Natural killer cell treated with Interleukin-12 subunit alpha and Interleukin-12 subunit beta and Interleukin-15 and Interleukin-18, amount 100 ng/mL, for 72 hours (primary cell): ENCODE data around the gene SETD7. TPM values are rescaled to one million over a fixed set of nuclear protein-coding genes. Genes with fewer than 3 reads are reported as not detected.
"Not testable (repeated sequence)": the region's sequence is repeated elsewhere in the genome, so short reads cannot be mapped to it uniquely, and the experiment has no call there.

Source experiments
- ATAC-seq, 2 donors: fragments of 150-1000 bp; cut with Tn5 transposase in 1 of 2; sonication (Bioruptor Pico), chemical (Tn5 transposase) in 1 of 2; 2 replicates each; pipeline ENCODE4 v1.10.0; 2021
- DNase-seq: peaks from one replicate; pipeline ENCODE4 v3.0.0; 2022; ENCODE audit warnings: low spot score
- H3K27ac Mint-ChIP-seq, 2 donors: 1 replicate in 1 of 2; 2 replicates in 1 of 2; pipeline ENCODE4 v1.8.0; 2022; ENCODE audit warnings: mixed read lengths in 2 of 2, mild to moderate bottlenecking in 1 of 2, moderate library complexity in 1 of 2
- H3K27me3 Mint-ChIP-seq, 2 donors: 1 replicate in 1 of 2; 2 replicates in 1 of 2; pipeline ENCODE4 v1.8.0; 2022; ENCODE audit warnings: mixed read lengths in 2 of 2
- H3K36me3 Mint-ChIP-seq: one replicate; pipeline ENCODE4 v1.8.0; 2022; ENCODE audit warnings: mixed read lengths
- H3K4me1 Mint-ChIP-seq, 2 donors: 1 replicate in 1 of 2; 2 replicates in 1 of 2; pipeline ENCODE4 v1.8.0; 2022; ENCODE audit warnings: low read depth in 2 of 2, mixed read lengths in 2 of 2, mild to moderate bottlenecking in 1 of 2
- H3K4me3 Mint-ChIP-seq: one replicate; pipeline ENCODE4 v1.8.0; 2022; ENCODE audit warnings: mixed read lengths
- H3K9me3 Mint-ChIP-seq: 2 replicates; pipeline ENCODE4 v1.8.0; 2022; ENCODE audit warnings: mixed read lengths
- total RNA-seq, 2 donors: library from RNA; stranded (reverse); gene quantifications; one replicate each; pipeline ENCODE4 v1.2.3, GENCODE V29; 2022

The SETD7 gene
- total RNA-seq, 2 donors from 2014 or later = 5.7 to 10.1 TPM

- Mint-ChIP-seq H3K27ac (peak overlapping the region in 1 of 2 donors; percentile 31), H3K4me1 (peaks cover 20 to 31% of the 10 kb centered on the region in 2 donors), H3K4me3 (no peak overlapping the region), H3K9me3 (peaks cover 4% of the 10 kb centered on the region), H3K36me3 (peaks cover 28% of the 10 kb centered on the region), H3K27me3 (no peaks in the 10 kb centered on the region)
- DNase-seq (no peak), ATAC-seq (no peak)
Observed at GRCh38 chr4:139470295-139470694, 85.7 kb downstream of the SETD7 start.

- peaks cover 4% of the 10 kb centered on the region for H3K9me3 Mint-ChIP-seq
- H3K36me3 Mint-ChIP-seq = peaks cover 28% of the 10 kb centered on the region
- no peak overlapping the region for H3K4me3 Mint-ChIP-seq
- H3K27me3 Mint-ChIP-seq = no peaks in the 10 kb centered on the region
- peaks cover 23 to 35% of the 10 kb centered on the region in 2 donors for H3K4me1 Mint-ChIP-seq
- H3K27ac Mint-ChIP-seq = peak overlapping the region in 1 of 2 donors; percentile 31
- DNase-seq (no peak), ATAC-seq (peak in 1 of 2 donors; percentile 45)
Observed at GRCh38 chr4:139469869-139470268, 86.2 kb downstream of the SETD7 start.

DNA sequence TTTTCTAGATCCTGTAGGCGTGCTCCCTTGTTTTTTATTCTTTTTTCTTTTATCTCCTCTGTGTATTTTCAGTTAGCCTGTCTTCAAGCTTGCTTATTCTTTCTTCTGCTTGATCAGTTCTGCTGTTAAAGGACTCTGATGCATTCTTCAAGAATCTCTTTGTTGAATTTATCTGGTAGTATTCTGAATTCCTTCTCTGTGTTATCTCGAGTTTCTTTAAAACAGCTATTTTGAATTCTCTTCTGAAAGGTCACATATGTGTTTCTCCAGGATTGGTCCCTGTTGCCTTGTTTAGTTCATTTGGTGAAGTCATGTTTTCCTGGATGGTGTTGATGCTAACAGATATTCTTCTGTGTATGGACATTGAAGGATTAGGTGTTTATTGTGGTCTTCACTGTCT, 86.8 kb downstream of the SETD7 start:
- no peak overlapping the region for H3K4me3 Mint-ChIP-seq
- peaks cover 4% of the 10 kb centered on the region for H3K9me3 Mint-ChIP-seq
- peaks cover 28% of the 10 kb centered on the region for H3K36me3 Mint-ChIP-seq
- H3K4me1 Mint-ChIP-seq = peaks cover 28 to 37% of the 10 kb centered on the region in 2 donors
- H3K27me3 Mint-ChIP-seq = no peaks in the 10 kb centered on the region
- DNase-seq = no peak
- no peak for ATAC-seq
- H3K27ac Mint-ChIP-seq = no peak overlapping the region

GRCh38 chr4:139468756-139469155, 87.3 kb downstream of the SETD7 start:
- H3K36me3 Mint-ChIP-seq = peaks cover 28% of the 10 kb centered on the region
- not testable (repeated sequence) for H3K27ac Mint-ChIP-seq, ATAC-seq, H3K27me3 Mint-ChIP-seq, H3K9me3 Mint-ChIP-seq, DNase-seq, H3K4me3 Mint-ChIP-seq
- peaks cover 28 to 41% of the 10 kb centered on the region in 2 donors for H3K4me1 Mint-ChIP-seq

- Mint-ChIP-seq H3K27me3 (no peaks in the 10 kb centered on the region), H3K4me3 (no peak overlapping the region), H3K4me1 (peaks cover 25 to 36% of the 10 kb centered on the region in 2 donors), H3K9me3 (peaks cover 4% of the 10 kb centered on the region), H3K36me3 (peaks cover 15% of the 10 kb centered on the region), H3K27ac (no peak overlapping the region)
- DNase-seq (no peak), ATAC-seq (no peak)
Observed at GRCh38 chr4:139465922-139466321, 90.1 kb downstream of the SETD7 start.

GRCh38 chr4:139464512-139464911, 91.5 kb downstream of the SETD7 start:
- not testable (repeated sequence) for DNase-seq, H3K9me3 Mint-ChIP-seq, ATAC-seq, H3K27ac Mint-ChIP-seq, H3K27me3 Mint-ChIP-seq, H3K4me3 Mint-ChIP-seq
- Mint-ChIP-seq H3K4me1 (peaks cover 24 to 35% of the 10 kb centered on the region in 2 donors), H3K36me3 (peaks cover 12% of the 10 kb centered on the region)

DNA sequence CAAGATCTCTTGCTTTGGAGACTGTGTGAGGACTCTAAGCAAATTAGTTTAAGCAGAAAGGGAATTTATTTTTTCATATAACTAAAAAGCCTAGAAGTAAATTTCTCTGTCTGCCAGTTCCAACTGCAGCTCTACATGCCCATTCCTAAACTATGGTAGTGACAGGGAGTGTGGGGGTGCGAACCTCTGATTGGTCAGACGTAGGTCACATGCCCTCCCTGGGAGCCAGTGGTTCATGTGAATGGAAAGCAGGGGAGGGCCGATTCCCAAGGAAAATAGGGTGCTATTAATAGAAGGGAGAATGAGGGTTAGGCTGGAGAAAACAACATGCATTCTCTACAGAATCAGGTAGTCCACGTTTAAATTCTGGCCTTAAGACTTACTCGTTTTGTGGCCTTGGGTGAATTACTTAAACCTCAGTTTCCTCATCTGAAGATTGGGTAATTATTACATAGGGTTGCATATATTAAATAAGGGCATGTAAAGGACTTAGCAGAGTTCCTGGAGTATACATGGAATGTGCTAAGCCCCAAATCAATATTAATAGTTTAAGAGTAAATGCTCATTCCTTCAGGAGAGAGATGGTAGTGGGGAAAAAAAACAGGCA, 94.9 kb downstream of the SETD7 start:
- no peak overlapping the region for H3K4me3 Mint-ChIP-seq
- ATAC-seq = no peak
- H3K4me1 Mint-ChIP-seq = peaks cover 38 to 55% of the 10 kb centered on the region in 2 donors

GRCh38 chr4:139460565-139460964, 95.5 kb downstream of the SETD7 start:
- Mint-ChIP-seq H3K27me3 (no peaks in the 10 kb centered on the region), H3K9me3 (no peaks in the 10 kb centered on the region), H3K27ac (no peak overlapping the region), H3K4me1 (peaks cover 42 to 60% of the 10 kb centered on the region in 2 donors), H3K36me3 (no peaks in the 10 kb centered on the region), H3K4me3 (no peak overlapping the region)
- DNase-seq (no peak), ATAC-seq (no peak)

More for the DNA sequence above, 94.9 kb downstream of the SETD7 start:
- Mint-ChIP-seq H3K27ac (no peak overlapping the region), H3K36me3 (no peaks in the 10 kb centered on the region), H3K27me3 (no peaks in the 10 kb centered on the region), H3K9me3 (no peaks in the 10 kb centered on the region)
- DNase-seq = no peak

DNA sequence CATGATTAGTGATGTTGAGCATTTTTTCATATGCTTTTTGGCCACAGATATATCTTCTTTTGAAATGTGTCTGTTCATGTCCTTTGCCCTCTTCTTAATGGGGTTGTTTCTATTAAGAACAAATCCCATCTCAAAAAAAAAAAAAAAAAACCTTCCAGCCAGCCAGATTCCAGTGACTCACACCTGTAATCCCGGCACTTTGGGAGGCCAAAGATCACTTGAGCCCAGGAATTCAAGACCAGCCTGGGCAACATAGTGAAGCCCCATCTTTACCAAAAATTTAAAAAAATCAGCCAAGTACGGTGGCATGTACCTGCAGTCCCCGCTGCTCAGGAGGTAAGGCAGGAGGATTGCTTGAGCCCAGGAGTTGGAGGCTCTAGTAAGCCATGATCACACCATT, 97.0 kb downstream of the SETD7 start:
- Mint-ChIP-seq H3K4me3 (no peak overlapping the region), H3K4me1 (peaks cover 50 to 66% of the 10 kb centered on the region in 2 donors), H3K27ac (no peak overlapping the region), H3K9me3 (no peaks in the 10 kb centered on the region), H3K36me3 (no peaks in the 10 kb centered on the region), H3K27me3 (no peaks in the 10 kb centered on the region)
- ATAC-seq (no peak), DNase-seq (no peak)

GRCh38 chr4:139458543-139458942, 97.5 kb downstream of the SETD7 start:
- H3K4me3 Mint-ChIP-seq = no peak overlapping the region
- no peaks in the 10 kb centered on the region for H3K27me3 Mint-ChIP-seq
- no peak overlapping the region for H3K27ac Mint-ChIP-seq
- ATAC-seq (no peak), DNase-seq (no peak)
- peaks cover 49 to 64% of the 10 kb centered on the region in 2 donors for H3K4me1 Mint-ChIP-seq
- no peaks in the 10 kb centered on the region for H3K36me3 Mint-ChIP-seq
- no peaks in the 10 kb centered on the region for H3K9me3 Mint-ChIP-seq

- H3K36me3 Mint-ChIP-seq = no peaks in the 10 kb centered on the region
- peaks cover 52 to 75% of the 10 kb centered on the region in 2 donors for H3K4me1 Mint-ChIP-seq
- no peak overlapping the region for H3K4me3 Mint-ChIP-seq
- ATAC-seq = no peak
- H3K9me3 Mint-ChIP-seq = no peaks in the 10 kb centered on the region
- no peak for DNase-seq
- no peaks in the 10 kb centered on the region for H3K27me3 Mint-ChIP-seq
- H3K27ac Mint-ChIP-seq = no peak overlapping the region
Observed at GRCh38 chr4:139457318-139457717, 98.7 kb downstream of the SETD7 start.

GRCh38 chr4:139455126-139455538, 100.9 kb downstream of the SETD7 start:
- no peaks in the 10 kb centered on the region for H3K27me3 Mint-ChIP-seq
- ATAC-seq (no peak), DNase-seq (no peak)
- H3K4me3 Mint-ChIP-seq = peak overlapping the region; percentile 98
- H3K27ac Mint-ChIP-seq = peak overlapping the region; percentile 94 to 97
- no peaks in the 10 kb centered on the region for H3K36me3 Mint-ChIP-seq
- H3K4me1 Mint-ChIP-seq = peaks cover 47 to 75% of the 10 kb centered on the region in 2 donors
- H3K9me3 Mint-ChIP-seq = no peaks in the 10 kb centered on the region

- DNase-seq (no peak), ATAC-seq (peak in 1 of 2 donors; percentile 0)
- no peaks in the 10 kb centered on the region for H3K9me3 Mint-ChIP-seq
- peaks cover 42 to 70% of the 10 kb centered on the region in 2 donors for H3K4me1 Mint-ChIP-seq
- H3K27me3 Mint-ChIP-seq = no peaks in the 10 kb centered on the region
- H3K36me3 Mint-ChIP-seq = no peaks in the 10 kb centered on the region
- H3K4me3 Mint-ChIP-seq = peak within 1 kb of the TSS; percentile 98
- H3K27ac Mint-ChIP-seq = peak within 1 kb of the TSS; percentile 94 to 97
Observed at GRCh38 chr4:139454111-139455045, 101.6 kb downstream of the SETD7 start, which contains the start of gene RAB33B. RAB33B (plus strand) TSS chr4:139454121; CDS start chr4:139454196, 75 bp downstream.
